ENCODE measurements around the gene DENND4C. TPM values are rescaled to one million over a fixed set of nuclear protein-coding genes. Genes with fewer than 3 reads are reported as not detected.
A peak's percentile ranks its signal among the peaks of the same experiment; 100 is the strongest.

The DENND4C gene
- total RNA-seq, 1 donor from 2014 or later = 92.3 TPM

DNA sequence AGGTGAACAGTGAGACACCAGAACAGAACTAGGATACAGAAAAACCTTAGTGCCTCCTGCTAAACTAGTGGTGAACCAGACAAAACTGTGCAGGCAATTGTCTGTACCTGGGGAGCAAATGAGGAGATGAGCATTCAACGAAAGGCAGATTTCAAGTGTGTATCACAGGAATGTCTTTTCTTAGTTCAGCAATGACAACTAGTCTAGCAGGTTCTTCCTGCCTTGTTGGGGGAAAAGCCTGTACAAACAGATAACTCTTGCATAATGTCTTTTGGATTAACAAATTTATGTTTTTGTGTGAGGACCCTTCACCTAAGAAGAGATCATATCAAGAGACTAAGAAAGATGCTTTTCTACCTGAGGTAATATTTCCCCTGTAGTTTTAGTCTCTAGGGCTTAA is 21.8 kb upstream of the DENND4C start:
- Histone ChIP-seq H3K4me3 (no peak overlapping the region), H3K4me1 (no peaks in the 10 kb centered on the region), H3K36me3 (no peaks in the 10 kb centered on the region), H3K27me3 (no peaks in the 10 kb centered on the region), H3K27ac (no peak overlapping the region), H3K9me3 (no peaks in the 10 kb centered on the region)
- intact Hi-C loops (cut with DNase I) = no loop called here
- no peak for DNase-seq (ENCODE audit: extremely low spot score in 2 of 2)
- TF ChIP-seq POLR2AphosphoS5 (IDR thresholded peaks at IDR 0.05; ENCODE audit: insufficient read depth in 1 of 2, low read depth in 1 of 2) (peak in 1 of 2 donors; percentile 76), POLR2A (IDR thresholded peaks at IDR 0.05) (no peak)

DNA sequence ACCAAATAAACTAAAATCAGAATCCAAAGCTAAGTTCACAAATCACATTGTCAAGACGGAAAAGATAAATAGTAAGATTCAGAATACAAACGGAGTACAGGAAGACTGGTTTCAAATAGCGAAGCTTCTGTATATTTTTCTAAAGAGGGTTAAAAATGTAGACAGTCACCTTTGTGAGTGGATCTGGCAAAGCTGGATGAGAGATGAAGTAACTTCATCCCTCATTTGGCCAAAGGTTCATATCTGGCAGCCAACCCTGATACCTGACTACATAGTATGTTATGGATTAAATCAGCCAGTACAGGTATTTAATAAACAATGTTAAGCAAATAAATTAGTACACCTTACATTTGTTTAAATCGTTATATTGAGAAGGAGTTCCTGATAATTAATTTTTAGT is 21.3 kb upstream of the DENND4C start:
- TF ChIP-seq POLR2A (IDR thresholded peaks at IDR 0.05) (no peak), POLR2AphosphoS5 (IDR thresholded peaks at IDR 0.05; ENCODE audit: insufficient read depth in 1 of 2, low read depth in 1 of 2) (no peak), CTCF (IDR thresholded peaks at IDR 0.05) (no peak)
- Histone ChIP-seq H3K36me3 (no peaks in the 10 kb centered on the region), H3K4me1 (no peaks in the 10 kb centered on the region), H3K27me3 (no peaks in the 10 kb centered on the region), H3K4me3 (no peak overlapping the region), H3K9me3 (no peaks in the 10 kb centered on the region), H3K27ac (no peak overlapping the region)
- no peak for DNase-seq (ENCODE audit: extremely low spot score in 2 of 2)
- intact Hi-C loops (cut with DNase I) = no loop called here

- no peak overlapping the region for H3K27ac ChIP-seq
- H3K9me3 ChIP-seq = no peaks in the 10 kb centered on the region
- H3K4me3 ChIP-seq = no peak overlapping the region
- DNase-seq (ENCODE audit: extremely low spot score in 2 of 2) = no peak
- H3K36me3 ChIP-seq = no peaks in the 10 kb centered on the region
- intact Hi-C loops (cut with DNase I) = no loop called here
- no peak for TF ChIP-seq POLR2A (IDR thresholded peaks at IDR 0.05)
- no peak for TF ChIP-seq CTCF (IDR thresholded peaks at IDR 0.05)
- no peak for TF ChIP-seq POLR2AphosphoS5 (IDR thresholded peaks at IDR 0.05; ENCODE audit: insufficient read depth in 1 of 2, low read depth in 1 of 2)
- no peaks in the 10 kb centered on the region for H3K27me3 ChIP-seq
- H3K4me1 ChIP-seq = no peaks in the 10 kb centered on the region
These were observed 16.7 kb upstream of the DENND4C start for GRCh38 chr9:19213823-19214222.

GRCh38 chr9:19216466-19216865 is 14.0 kb upstream of the DENND4C start:
- Histone ChIP-seq H3K4me3 (no peak overlapping the region), H3K36me3 (no peaks in the 10 kb centered on the region), H3K27ac (no peak overlapping the region), H3K27me3 (no peaks in the 10 kb centered on the region), H3K9me3 (no peaks in the 10 kb centered on the region), H3K4me1 (no peaks in the 10 kb centered on the region)
- DNase-seq (ENCODE audit: extremely low spot score in 2 of 2) = no peak
- intact Hi-C loops (cut with DNase I) = no loop called here
- no peak for TF ChIP-seq POLR2A (IDR thresholded peaks at IDR 0.05)
- no peak for TF ChIP-seq CTCF (IDR thresholded peaks at IDR 0.05)
- no peak for TF ChIP-seq POLR2AphosphoS5 (IDR thresholded peaks at IDR 0.05; ENCODE audit: insufficient read depth in 1 of 2, low read depth in 1 of 2)

- no peaks in the 10 kb centered on the region for H3K27me3 ChIP-seq
- TF ChIP-seq POLR2AphosphoS5 (IDR thresholded peaks at IDR 0.05; ENCODE audit: insufficient read depth in 1 of 2, low read depth in 1 of 2) (no peak), CTCF (IDR thresholded peaks at IDR 0.05) (no peak), POLR2A (IDR thresholded peaks at IDR 0.05) (no peak)
- DNase-seq (ENCODE audit: extremely low spot score in 2 of 2) = no peak
- no peaks in the 10 kb centered on the region for H3K4me1 ChIP-seq
- H3K27ac ChIP-seq = no peak overlapping the region
- H3K36me3 ChIP-seq = no peaks in the 10 kb centered on the region
- intact Hi-C loops (cut with DNase I) = no loop called here
- no peak overlapping the region for H3K4me3 ChIP-seq
- H3K9me3 ChIP-seq = no peaks in the 10 kb centered on the region
These were observed 9.2 kb upstream of the DENND4C start for GRCh38 chr9:19221326-19221725.

Data from vagina (tissue), 2 donors.